Measurements from ENCODE around the gene DLX4.

The DLX4 gene

GRCh38 chr17:49955157-49955556 is 13.8 kb upstream of the DLX4 start:
- Histone ChIP-seq H2AFZ (ENCODE audit: low read depth, low read length) (no peak overlapping the region), H3K4me3 (ENCODE audit: low read depth in 1 of 2, low read length in 2 of 2) (no peak overlapping the region), H4K20me1 (ENCODE audit: insufficient read depth, low read length) (peaks cover 13% of the 10 kb centered on the region), H3K9me3 (ENCODE audit: insufficient read depth, low read length, severe bottlenecking) (no peaks in the 10 kb centered on the region), H3K27ac (ENCODE audit: low read length) (no peak overlapping the region), H3K9ac (ENCODE audit: low read depth, low read length) (no peak overlapping the region), H3K4me1 (ENCODE audit: insufficient read depth, low read length) (no peaks in the 10 kb centered on the region), H3K79me2 (ENCODE audit: insufficient read depth, low read length) (no peaks in the 10 kb centered on the region), H3K36me3 (ENCODE audit: insufficient read depth, low read length) (no peaks in the 10 kb centered on the region), H3K27me3 (ENCODE audit: insufficient read depth, low read length, poor library complexity) (peaks cover 39% of the 10 kb centered on the region), H3K4me2 (ENCODE audit: insufficient read depth, low read length) (no peak overlapping the region)
- ATAC-seq (ENCODE audit: insufficient read depth, low read depth) (no peak), DNase-seq (no peak)
- TF ChIP-seq EZH2 (IDR thresholded peaks at IDR 0.05; ENCODE audit: borderline replicate concordance, low read depth, low read length, severe bottlenecking), result no peak
- no peak for TF ChIP-seq CTCF (IDR thresholded peaks at IDR 0.05; ENCODE audit: borderline replicate concordance, extremely low read depth, low read length, poor library complexity, severe bottlenecking)

- no peak for ATAC-seq (ENCODE audit: insufficient read depth, low read depth)
- Histone ChIP-seq H3K27ac (ENCODE audit: low read length) (no peak overlapping the region), H3K36me3 (ENCODE audit: insufficient read depth, low read length) (no peaks in the 10 kb centered on the region), H2AFZ (ENCODE audit: low read depth, low read length) (no peak overlapping the region), H3K4me2 (ENCODE audit: insufficient read depth, low read length) (no peak overlapping the region), H3K9me3 (ENCODE audit: insufficient read depth, low read length, severe bottlenecking) (no peaks in the 10 kb centered on the region), H3K79me2 (ENCODE audit: insufficient read depth, low read length) (no peaks in the 10 kb centered on the region), H3K4me1 (ENCODE audit: insufficient read depth, low read length) (no peaks in the 10 kb centered on the region), H3K9ac (ENCODE audit: low read depth, low read length) (no peak overlapping the region), H3K4me3 (ENCODE audit: low read depth in 1 of 2, low read length in 2 of 2) (no peak overlapping the region), H4K20me1 (ENCODE audit: insufficient read depth, low read length) (peaks cover 11% of the 10 kb centered on the region), H3K27me3 (ENCODE audit: insufficient read depth, low read length, poor library complexity) (peaks cover 32% of the 10 kb centered on the region)
- DNase-seq, result no peak
- no peak for TF ChIP-seq EZH2 (IDR thresholded peaks at IDR 0.05; ENCODE audit: borderline replicate concordance, low read depth, low read length, severe bottlenecking)
- no peak for TF ChIP-seq CTCF (IDR thresholded peaks at IDR 0.05; ENCODE audit: borderline replicate concordance, extremely low read depth, low read length, poor library complexity, severe bottlenecking)
Observed at GRCh38 chr17:49956780-49957179, 12.2 kb upstream of the DLX4 start.

- TF ChIP-seq EZH2 (IDR thresholded peaks at IDR 0.05; ENCODE audit: borderline replicate concordance, low read depth, low read length, severe bottlenecking) (no peak), CTCF (IDR thresholded peaks at IDR 0.05; ENCODE audit: borderline replicate concordance, extremely low read depth, low read length, poor library complexity, severe bottlenecking) (no peak)
- Histone ChIP-seq H3K9me3 (ENCODE audit: insufficient read depth, low read length, severe bottlenecking) (no peaks in the 10 kb centered on the region), H3K4me1 (ENCODE audit: insufficient read depth, low read length) (no peaks in the 10 kb centered on the region), H3K9ac (ENCODE audit: low read depth, low read length) (no peak overlapping the region), H2AFZ (ENCODE audit: low read depth, low read length) (no peak overlapping the region), H3K36me3 (ENCODE audit: insufficient read depth, low read length) (no peaks in the 10 kb centered on the region), H3K4me3 (ENCODE audit: low read depth in 1 of 2, low read length in 2 of 2) (no peak overlapping the region), H3K79me2 (ENCODE audit: insufficient read depth, low read length) (no peaks in the 10 kb centered on the region), H4K20me1 (ENCODE audit: insufficient read depth, low read length) (peaks cover 6% of the 10 kb centered on the region), H3K27ac (ENCODE audit: low read length) (no peak overlapping the region), H3K4me2 (ENCODE audit: insufficient read depth, low read length) (no peak overlapping the region), H3K27me3 (ENCODE audit: insufficient read depth, low read length, poor library complexity) (peaks cover 28% of the 10 kb centered on the region)
- no peak for DNase-seq
- no peak for ATAC-seq (ENCODE audit: insufficient read depth, low read depth)
Observed at GRCh38 chr17:49957350-49957749, 11.6 kb upstream of the DLX4 start.

- Histone ChIP-seq H2AFZ (ENCODE audit: low read depth, low read length) (no peak overlapping the region), H3K79me2 (ENCODE audit: insufficient read depth, low read length) (no peaks in the 10 kb centered on the region), H3K27ac (ENCODE audit: low read length) (no peak overlapping the region), H4K20me1 (ENCODE audit: insufficient read depth, low read length) (no peaks in the 10 kb centered on the region), H3K9me3 (ENCODE audit: insufficient read depth, low read length, severe bottlenecking) (no peaks in the 10 kb centered on the region), H3K4me2 (ENCODE audit: insufficient read depth, low read length) (no peak overlapping the region), H3K9ac (ENCODE audit: low read depth, low read length) (no peak overlapping the region), H3K4me1 (ENCODE audit: insufficient read depth, low read length) (no peaks in the 10 kb centered on the region), H3K27me3 (ENCODE audit: insufficient read depth, low read length, poor library complexity) (peaks cover 15% of the 10 kb centered on the region), H3K4me3 (ENCODE audit: low read depth in 1 of 2, low read length in 2 of 2) (no peak overlapping the region), H3K36me3 (ENCODE audit: insufficient read depth, low read length) (no peaks in the 10 kb centered on the region)
- ATAC-seq (ENCODE audit: insufficient read depth, low read depth), result no peak
- DNase-seq, result no peak
- no peak for TF ChIP-seq CTCF (IDR thresholded peaks at IDR 0.05; ENCODE audit: borderline replicate concordance, extremely low read depth, low read length, poor library complexity, severe bottlenecking)
- TF ChIP-seq EZH2 (IDR thresholded peaks at IDR 0.05; ENCODE audit: borderline replicate concordance, low read depth, low read length, severe bottlenecking), result no peak
Observed at GRCh38 chr17:49958723-49959122, 10.3 kb upstream of the DLX4 start.
